ENCODE measurements around the gene FANCC.

Gene FANCC

DNA sequence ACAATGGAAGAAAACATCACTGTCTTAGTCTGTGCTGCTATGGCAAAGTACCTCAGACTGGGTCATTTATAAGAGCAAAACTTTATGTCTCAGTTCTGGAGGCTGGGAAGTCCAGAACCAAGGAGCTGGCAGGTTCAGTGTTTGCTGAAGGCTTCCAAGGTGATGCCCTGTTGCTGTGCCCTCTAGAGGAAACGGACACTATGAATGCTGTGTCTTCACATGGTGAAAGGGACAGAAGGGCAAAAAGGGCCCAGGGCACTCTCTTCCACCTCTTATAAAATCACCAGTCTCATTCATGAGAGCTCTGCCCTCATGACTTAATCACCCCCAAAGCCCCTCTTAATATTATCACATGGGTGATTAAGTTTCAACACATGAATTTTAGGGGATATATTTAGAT lies 143.5 kb downstream of the FANCC start:
- H3K4me3 ChIP-seq (ENCODE audit: low read depth, low read length), result no peak overlapping the region
- DNase-seq (ENCODE audit: low read depth), result no peak

DNA sequence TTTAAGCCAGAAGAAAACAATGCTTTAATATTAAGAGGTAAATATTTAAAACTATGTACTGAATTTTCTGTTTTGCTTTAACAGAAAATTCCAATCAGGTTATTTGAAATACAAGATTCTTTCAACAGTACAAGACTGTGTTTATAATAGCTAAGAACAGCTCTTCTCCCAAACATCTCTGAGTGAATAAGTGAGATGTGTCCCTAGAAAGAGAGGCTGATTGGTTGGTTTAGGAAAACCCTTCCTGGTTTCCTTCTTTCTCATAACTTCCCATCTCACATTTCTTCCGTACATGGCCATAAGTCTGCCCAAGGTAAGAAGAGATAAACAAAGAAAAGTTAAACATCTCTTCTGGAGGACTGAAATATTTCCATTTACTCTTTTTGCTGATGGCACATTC lies 145.9 kb downstream of the FANCC start:
- H3K4me3 ChIP-seq (ENCODE audit: low read depth, low read length), result no peak overlapping the region
- no peak for DNase-seq (ENCODE audit: low read depth)

- DNase-seq (ENCODE audit: low read depth), result no peak
- H3K4me3 ChIP-seq (ENCODE audit: low read depth, low read length), result no peak overlapping the region
Observed at GRCh38 chr9:95171001-95171400, 146.5 kb downstream of the FANCC start.

DNA sequence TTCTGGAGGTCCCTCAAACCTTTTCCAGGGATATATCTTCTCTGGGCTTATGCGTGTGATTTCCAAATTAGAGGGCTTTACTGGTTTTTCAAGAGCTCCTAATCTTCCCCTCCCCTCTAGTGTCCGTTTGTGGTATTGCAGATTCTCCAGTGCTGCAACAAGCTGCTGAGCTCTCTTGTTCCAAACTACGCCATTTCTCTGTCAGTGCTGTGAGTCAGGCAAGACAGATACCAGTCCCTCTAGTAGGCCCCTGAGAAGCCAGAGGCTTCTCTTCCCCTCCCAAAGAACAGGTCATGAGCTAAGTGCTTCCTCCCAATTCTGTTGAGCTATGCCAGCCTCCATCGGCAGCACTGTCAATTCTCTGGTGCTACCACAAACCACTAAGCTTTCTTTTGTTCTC lies 149.5 kb downstream of the FANCC start:
- no peak overlapping the region for H3K4me3 ChIP-seq (ENCODE audit: low read depth, low read length)
- peak; percentile 87 for DNase-seq (ENCODE audit: low read depth)

DNA sequence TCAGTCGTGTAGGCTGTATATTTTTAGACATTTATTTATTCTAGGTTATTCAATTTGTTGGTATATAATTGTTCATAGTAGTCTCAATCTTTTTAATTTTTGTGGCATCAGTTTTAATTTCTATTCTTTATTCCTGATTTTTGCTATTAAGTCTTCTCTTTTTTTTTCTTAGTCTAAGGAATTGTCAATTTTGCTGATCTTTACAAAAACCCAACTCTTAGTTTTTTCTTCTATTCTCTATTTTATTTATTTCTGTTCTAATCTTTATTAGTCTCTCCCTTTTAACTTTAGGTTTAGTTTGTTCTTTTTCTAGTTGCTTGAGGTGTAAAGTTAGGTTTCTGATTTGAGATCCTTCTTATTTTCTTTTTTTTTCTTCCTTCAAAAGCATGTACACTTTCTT lies 152.5 kb downstream of the FANCC start:
- no peak overlapping the region for H3K4me3 ChIP-seq (ENCODE audit: low read depth, low read length)
- no peak for DNase-seq (ENCODE audit: low read depth)

DNA sequence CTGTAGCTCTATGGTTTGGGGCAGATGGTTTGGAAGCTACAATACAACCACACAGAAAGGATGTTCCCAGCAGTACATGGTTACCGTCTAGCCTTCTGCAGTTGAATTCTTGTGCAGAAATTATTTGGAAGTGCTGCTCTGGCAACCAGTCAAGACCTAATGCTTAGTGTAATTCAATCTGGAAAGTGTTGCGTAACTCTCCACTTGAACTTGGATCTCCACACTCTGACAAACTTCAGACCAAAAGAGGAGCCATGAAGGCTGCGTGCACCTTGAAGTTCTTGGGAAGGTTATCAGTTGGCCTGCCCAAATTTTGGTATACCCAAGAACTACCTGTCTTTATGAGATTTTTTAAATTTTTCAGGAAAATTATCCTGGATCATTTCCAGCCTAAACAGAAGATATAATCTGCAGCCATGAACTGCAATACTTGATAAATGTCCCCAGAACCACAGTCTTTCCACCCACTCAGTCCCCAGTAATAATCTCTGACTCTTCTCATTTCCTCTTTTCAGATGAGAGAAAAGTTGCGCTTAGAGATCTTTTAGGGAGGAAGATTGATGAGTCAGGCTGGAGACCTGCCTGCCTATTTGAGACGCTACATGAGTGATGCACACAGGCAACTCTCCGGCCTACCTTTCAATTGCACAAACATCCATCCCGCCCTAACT lies 159.9 kb downstream of the FANCC start:
- H3K4me3 ChIP-seq (ENCODE audit: low read depth, low read length), result no peak overlapping the region
- peak; percentile 89 for DNase-seq (ENCODE audit: low read depth)

DNA sequence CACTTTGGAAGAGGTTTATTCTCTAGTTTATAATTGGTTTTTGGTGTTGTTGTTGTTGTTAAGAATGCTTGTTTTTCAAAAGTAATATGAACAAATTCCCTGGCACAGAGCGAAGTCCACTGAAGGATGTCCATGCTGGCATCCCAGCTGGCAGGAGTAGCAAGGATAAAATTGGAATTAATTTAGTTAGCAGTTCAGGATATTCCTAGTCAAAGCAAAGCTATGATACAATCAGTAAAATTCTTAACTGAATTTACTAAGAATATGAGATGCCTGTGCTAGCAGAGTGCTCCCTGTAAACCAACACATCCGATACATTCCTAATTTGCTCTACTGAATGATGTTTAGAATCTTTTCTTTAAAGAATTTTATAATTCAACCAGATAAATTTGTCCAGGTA lies 161.4 kb downstream of the FANCC start:
- DNase-seq (ENCODE audit: low read depth), result no peak
- no peak overlapping the region for H3K4me3 ChIP-seq (ENCODE audit: low read depth, low read length)

GRCh38 chr9:95155220-95155619 lies 162.3 kb downstream of the FANCC start:
- no peak for DNase-seq (ENCODE audit: low read depth)
- H3K4me3 ChIP-seq (ENCODE audit: low read depth, low read length), result no peak overlapping the region

DNA sequence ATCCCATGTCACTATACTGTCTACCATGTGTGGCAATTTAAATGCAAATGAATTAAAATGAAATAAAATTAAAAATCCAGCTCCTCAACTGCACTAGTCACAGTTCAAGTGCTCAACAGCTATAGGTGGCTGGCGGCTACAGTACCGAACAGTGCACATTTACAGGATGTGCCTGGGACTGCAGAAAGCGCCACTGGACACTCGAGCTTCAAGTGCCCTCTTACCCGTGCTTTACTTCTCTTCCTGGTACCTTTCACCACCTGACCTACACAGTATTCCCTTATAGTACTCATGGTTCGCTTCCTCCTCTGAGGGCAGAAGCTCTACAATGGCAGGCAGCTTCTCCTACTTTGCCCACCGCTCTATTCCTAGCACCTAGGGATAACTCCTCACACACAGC lies 166.6 kb downstream of the FANCC start:
- no peak for DNase-seq (ENCODE audit: low read depth)
- no peak overlapping the region for H3K4me3 ChIP-seq (ENCODE audit: low read depth, low read length)

- H3K4me3 ChIP-seq (ENCODE audit: low read depth, low read length), result no peak overlapping the region
- DNase-seq (ENCODE audit: low read depth), result no peak
Observed at GRCh38 chr9:95148208-95148520, 169.3 kb downstream of the FANCC start.

GRCh38 chr9:95147452-95148207 lies 169.9 kb downstream of the FANCC start:
- no peak for DNase-seq (ENCODE audit: low read depth)
- H3K4me3 ChIP-seq (ENCODE audit: low read depth, low read length), result no peak overlapping the region

DNA sequence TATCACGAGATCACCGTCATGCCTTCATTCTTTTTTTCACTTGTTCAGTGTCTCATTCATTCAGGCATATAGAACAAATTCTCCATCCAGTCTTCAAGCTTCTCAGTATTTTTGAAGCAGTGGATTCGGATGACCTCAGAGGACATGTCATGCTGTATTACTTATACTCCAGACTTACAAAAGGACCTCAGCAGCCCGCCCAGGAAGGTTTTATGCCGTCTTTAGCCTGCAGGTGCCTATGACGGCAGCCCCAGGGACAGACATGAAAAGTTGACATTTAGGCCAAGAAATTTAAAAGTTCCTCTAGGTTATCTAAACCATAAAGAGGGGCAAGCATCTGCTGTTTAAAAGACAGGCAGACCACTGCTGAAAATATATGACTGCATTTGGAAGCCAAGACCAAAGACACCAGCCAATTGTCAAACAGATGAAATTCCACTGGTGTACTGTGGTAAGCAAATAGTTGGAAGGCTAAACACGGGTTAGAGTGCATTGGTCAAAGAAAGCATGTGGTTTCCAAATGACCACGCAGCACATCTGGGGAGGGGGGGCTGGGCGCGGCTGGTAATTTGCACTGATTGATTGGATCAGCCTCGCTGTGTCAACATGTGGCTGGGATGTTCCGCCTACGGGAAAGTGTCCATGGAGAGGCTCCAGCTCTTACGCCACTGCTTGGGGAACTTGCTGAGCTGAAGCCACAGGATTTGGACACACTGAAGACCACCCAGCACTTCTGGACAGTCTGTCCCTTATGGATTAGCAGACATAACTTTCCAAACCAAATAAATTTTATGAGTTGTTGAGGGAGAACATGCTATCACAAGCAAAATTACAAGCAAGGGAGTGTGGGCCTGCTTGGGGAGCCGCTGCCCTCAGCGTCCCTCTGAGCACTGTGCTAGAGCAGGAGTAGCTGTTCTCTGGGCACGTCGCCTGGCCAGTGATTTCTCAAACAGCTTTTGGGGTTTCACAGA lies 173.6 kb downstream of the FANCC start:
- H3K4me3 ChIP-seq (ENCODE audit: low read depth, low read length), result no peak overlapping the region
- peak; percentile 100 for DNase-seq (ENCODE audit: low read depth)

- DNase-seq (ENCODE audit: low read depth), result no peak
- no peak overlapping the region for H3K4me3 ChIP-seq (ENCODE audit: low read depth, low read length)
Observed at GRCh38 chr9:95142728-95143127, 174.8 kb downstream of the FANCC start.

GRCh38 chr9:95142315-95142714 lies 175.2 kb downstream of the FANCC start:
- DNase-seq (ENCODE audit: low read depth), result no peak
- no peak overlapping the region for H3K4me3 ChIP-seq (ENCODE audit: low read depth, low read length)

- no peak for DNase-seq (ENCODE audit: low read depth)
- no peak overlapping the region for H3K4me3 ChIP-seq (ENCODE audit: low read depth, low read length)
Observed at GRCh38 chr9:95140821-95141220, 176.7 kb downstream of the FANCC start.

DNA sequence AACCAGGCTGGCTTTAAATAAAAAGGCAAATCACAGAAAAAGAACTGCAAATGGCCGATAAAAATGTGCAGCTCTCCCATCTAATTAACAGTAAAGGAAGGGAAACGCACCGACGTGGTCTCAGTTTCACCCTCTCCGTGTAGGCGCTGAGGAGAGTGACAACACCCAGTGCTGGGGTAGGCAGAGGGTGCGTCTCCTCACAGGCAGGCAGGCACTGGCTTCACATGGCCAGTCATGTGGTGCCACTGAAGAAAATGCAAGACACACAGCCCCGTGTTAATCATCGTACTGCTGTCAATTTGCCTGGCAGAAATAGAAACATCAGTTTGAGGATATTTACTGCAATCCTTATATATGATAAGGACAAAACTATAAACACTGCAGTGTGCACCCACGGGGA lies 178.4 kb downstream of the FANCC start:
- no peak overlapping the region for H3K4me3 ChIP-seq (ENCODE audit: low read depth, low read length)
- no peak for DNase-seq (ENCODE audit: low read depth)

GRCh38 chr9:95138474-95138873 lies 179.0 kb downstream of the FANCC start:
- DNase-seq (ENCODE audit: low read depth), result no peak
- H3K4me3 ChIP-seq (ENCODE audit: low read depth, low read length), result no peak overlapping the region

DNA sequence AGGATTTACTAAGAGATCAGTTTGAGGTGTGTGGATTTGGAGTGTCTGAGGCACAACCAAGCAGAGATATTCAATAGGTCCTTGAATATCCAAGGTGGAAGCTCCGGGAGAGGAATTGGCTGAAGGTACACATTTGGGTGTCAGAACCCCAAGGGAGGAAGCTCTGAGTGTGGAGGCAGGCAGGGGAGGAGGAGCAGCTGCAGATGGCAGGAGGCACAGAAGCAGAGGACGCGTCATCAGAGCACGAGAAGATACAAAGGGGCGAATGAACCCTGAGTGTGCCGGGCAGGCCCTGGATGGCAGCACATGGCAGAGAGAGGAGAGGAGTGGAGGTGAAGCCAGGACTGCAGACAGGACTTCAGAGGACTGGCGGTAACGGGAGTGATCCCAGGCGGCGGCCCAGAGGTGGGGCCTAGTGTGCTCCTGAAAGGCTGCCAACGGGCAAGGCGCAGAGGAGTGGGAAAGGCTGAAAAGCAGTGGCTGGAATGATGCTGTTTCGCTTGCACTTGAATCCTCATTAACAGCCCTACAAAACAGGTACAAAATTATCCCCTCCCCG lies 179.8 kb downstream of the FANCC start:
- H3K4me3 ChIP-seq (ENCODE audit: low read depth, low read length), result no peak overlapping the region
- no peak for DNase-seq (ENCODE audit: low read depth)

DNA sequence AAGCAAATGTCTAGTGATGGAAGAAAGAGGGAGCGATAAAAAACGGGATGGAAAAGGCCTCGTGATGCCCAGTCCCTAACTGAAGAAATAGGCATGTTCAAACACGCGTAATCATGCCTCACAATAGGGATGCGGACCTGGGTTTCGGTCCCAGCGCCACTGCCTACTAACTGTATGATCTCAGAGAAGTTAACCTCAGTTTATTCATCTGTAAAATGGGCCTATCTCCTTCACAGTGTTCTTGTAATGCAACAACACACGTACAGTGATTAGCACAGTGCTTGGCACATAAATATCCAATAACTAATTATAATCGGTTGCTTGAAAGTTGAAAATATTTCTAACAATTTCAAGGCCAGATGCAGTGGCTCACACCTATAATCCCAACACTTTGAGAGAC lies 181.8 kb downstream of the FANCC start:
- no peak overlapping the region for H3K4me3 ChIP-seq (ENCODE audit: low read depth, low read length)
- no peak for DNase-seq (ENCODE audit: low read depth)

DNA sequence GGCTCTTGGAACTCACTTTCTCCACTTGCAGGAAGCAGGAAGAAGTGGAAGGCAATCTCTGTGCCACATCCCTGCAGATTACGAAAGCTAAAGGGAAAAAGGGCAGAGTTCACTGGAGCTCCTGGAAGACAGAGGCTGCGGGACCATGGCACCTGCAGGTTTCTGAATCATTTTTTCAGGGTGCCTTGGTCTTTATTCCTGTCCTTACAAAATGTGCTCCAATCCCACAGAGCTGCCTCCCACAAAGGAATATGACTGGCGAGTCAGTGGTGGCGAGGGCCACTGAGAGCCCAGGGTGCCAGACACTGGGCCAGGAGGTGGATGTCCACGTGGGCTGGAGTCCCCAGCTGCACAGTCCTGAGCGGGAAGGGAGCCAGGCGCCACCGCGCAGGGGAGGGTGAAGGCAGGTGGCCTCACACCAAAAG lies 183.0 kb downstream of the FANCC start:
- H3K4me3 ChIP-seq (ENCODE audit: low read depth, low read length), result no peak overlapping the region
- no peak for DNase-seq (ENCODE audit: low read depth)
